HepG2 (cell line): ENCODE results near the gene SLC38A2. TPM values are rescaled to one million over a fixed set of nuclear protein-coding genes. Genes with fewer than 3 reads are reported as not detected.

ENCODE experiments used
- CREM ChIP-seq, 2 experiments: sonication (generic) in 1 of 2; formaldehyde crosslinking in 1 of 2; IDR thresholded peaks; 2 replicates each; pipeline versions ENCODE4 v1.4.0 to v1.6.1; 2016 to 2020; ENCODE audit warnings: antibody characterized with exemption in 1 of 2, mild to moderate bottlenecking in 1 of 2, missing genetic modification reagents in 1 of 2
- HNRNPL ChIP-seq: fragments of 200-400 bp; formaldehyde crosslinking; IDR thresholded peaks from 2 replicates; pipeline ENCODE4 v1.6.1; 2017; ENCODE audit warnings: mild to moderate bottlenecking, low read depth, low read length
- HOXD1 ChIP-seq: sonication (generic); formaldehyde crosslinking; IDR thresholded peaks from 2 replicates; pipeline ENCODE4 v1.5.0; 2020; ENCODE audit warnings: missing genetic modification reagents
- KLF12 ChIP-seq: sonication (generic); formaldehyde crosslinking; IDR thresholded peaks from 2 replicates; pipeline ENCODE4 v1.4.0; 2020; ENCODE audit warnings: missing genetic modification reagents, borderline replicate concordance
- REXO4 ChIP-seq: sonication (generic); formaldehyde crosslinking; IDR thresholded peaks from 2 replicates; pipeline ENCODE4 v1.8.0; 2022; ENCODE audit warnings: missing genetic modification reagents, mild to moderate bottlenecking, borderline replicate concordance
- STAT5B ChIP-seq: sonication (generic); formaldehyde crosslinking; IDR thresholded peaks from 2 replicates; pipeline ENCODE4 v1.4.0; 2020; ENCODE audit warnings: missing genetic modification reagents
- YY1 ChIP-seq: IDR thresholded peaks from 2 replicates; pipeline ENCODE4 v1.6.1; 2011; ENCODE audit warnings: low read length, low read depth, moderate library complexity, mild to moderate bottlenecking; ENCODE audit not compliant: insufficient read depth, insufficient replicate concordance
- ZNF205 ChIP-seq: IDR thresholded peaks from 2 replicates; pipeline ENCODE4 v1.6.1; 2018; ENCODE audit warnings: missing biosample characterization, missing genetic modification reagents
- ZNF546 ChIP-seq: sonication (generic); formaldehyde crosslinking; conservative IDR thresholded peaks from 2 replicates; pipeline ENCODE4 v1.8.1; 2023; ENCODE audit warnings: mild to moderate bottlenecking, missing genetic modification reagents
- polyA plus RNA-seq, 8 experiments: library from polyadenylated mRNA; depleted of rRNA in 3 of 8; stranded (reverse) in 7 of 8; unstranded in 1 of 8; fragments of >200 nt; fragmentation: Illumina TruSeq in 4 of 8; extraction: Trizol in 4 of 8; gene quantifications; 2 replicates each; pipeline versions ENCODE4 v1.2.1 to v1.2.3, GENCODE V29; 2011 to 2016; ENCODE audit warnings: low read depth in 4 of 8, missing spikeins in 1 of 8, mixed read lengths in 1 of 8; ENCODE audit not compliant: insufficient read depth in 1 of 8
- total RNA-seq, 5 experiments: library from RNA; depleted of rRNA; stranded (reverse); fragments of >200 nt; fragmentation: Illumina TruSeq; extraction: Trizol; gene quantifications; 2 replicates each; pipeline ENCODE4 v1.2.3, GENCODE V29; 2016; ENCODE audit warnings: low read depth in 1 of 5
- TF ChIP-seq, protein P1 (sequence below): sonication (generic); formaldehyde crosslinking; IDR thresholded peaks from 2 replicates; pipeline ENCODE4 v1.5.0; 2020; ENCODE audit warnings: mild to moderate bottlenecking, missing genetic modification reagents, borderline replicate concordance
- TF ChIP-seq, protein P2 (sequence below): fragments of 450-650 bp; IDR thresholded peaks from 2 replicates; pipeline ENCODE4 v1.6.1; 2017; ENCODE audit warnings: mild to moderate bottlenecking
- TF ChIP-seq, protein P3 (sequence below): IDR thresholded peaks from 2 replicates; pipeline ENCODE4 v1.6.1; 2016; ENCODE audit warnings: low read depth, control low read depth
- TF ChIP-seq, protein P4 (sequence below): sonication (generic); formaldehyde crosslinking; IDR thresholded peaks from 2 replicates; pipeline ENCODE4 v1.4.0; 2020; ENCODE audit warnings: mild to moderate bottlenecking, missing genetic modification reagents
- TF ChIP-seq, protein P5 (sequence below): sonication (generic); formaldehyde crosslinking; IDR thresholded peaks from 2 replicates; pipeline ENCODE4 v1.5.1; 2020; ENCODE audit warnings: missing genetic modification reagents, mild to moderate bottlenecking, borderline replicate concordance

SLC38A2 gene
- total and polyA plus RNA-seq, 2 of the 13 experiments (the other 11 are each of a cell fraction or from before 2014, with no cell fraction given), result 368 to 880 TPM

DNA sequence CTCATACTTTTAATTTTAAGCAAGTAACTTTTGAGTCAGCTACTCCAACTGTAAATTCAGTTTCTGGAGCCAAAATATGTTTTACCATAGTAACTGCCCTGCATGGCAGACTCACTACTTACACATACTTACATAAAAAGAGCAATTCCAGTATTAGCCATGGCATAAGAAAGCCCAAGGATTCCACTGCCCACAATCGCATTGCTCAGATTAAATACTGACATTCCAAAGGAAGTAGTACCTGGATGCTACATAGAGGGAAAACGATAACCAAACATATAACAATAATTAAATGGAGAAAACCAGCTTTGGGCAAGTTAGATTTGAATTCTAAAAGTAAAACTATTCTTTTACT is 2.2 kb downstream of the SLC38A2 start (continued):
- TF ChIP-seq, protein P1, sequence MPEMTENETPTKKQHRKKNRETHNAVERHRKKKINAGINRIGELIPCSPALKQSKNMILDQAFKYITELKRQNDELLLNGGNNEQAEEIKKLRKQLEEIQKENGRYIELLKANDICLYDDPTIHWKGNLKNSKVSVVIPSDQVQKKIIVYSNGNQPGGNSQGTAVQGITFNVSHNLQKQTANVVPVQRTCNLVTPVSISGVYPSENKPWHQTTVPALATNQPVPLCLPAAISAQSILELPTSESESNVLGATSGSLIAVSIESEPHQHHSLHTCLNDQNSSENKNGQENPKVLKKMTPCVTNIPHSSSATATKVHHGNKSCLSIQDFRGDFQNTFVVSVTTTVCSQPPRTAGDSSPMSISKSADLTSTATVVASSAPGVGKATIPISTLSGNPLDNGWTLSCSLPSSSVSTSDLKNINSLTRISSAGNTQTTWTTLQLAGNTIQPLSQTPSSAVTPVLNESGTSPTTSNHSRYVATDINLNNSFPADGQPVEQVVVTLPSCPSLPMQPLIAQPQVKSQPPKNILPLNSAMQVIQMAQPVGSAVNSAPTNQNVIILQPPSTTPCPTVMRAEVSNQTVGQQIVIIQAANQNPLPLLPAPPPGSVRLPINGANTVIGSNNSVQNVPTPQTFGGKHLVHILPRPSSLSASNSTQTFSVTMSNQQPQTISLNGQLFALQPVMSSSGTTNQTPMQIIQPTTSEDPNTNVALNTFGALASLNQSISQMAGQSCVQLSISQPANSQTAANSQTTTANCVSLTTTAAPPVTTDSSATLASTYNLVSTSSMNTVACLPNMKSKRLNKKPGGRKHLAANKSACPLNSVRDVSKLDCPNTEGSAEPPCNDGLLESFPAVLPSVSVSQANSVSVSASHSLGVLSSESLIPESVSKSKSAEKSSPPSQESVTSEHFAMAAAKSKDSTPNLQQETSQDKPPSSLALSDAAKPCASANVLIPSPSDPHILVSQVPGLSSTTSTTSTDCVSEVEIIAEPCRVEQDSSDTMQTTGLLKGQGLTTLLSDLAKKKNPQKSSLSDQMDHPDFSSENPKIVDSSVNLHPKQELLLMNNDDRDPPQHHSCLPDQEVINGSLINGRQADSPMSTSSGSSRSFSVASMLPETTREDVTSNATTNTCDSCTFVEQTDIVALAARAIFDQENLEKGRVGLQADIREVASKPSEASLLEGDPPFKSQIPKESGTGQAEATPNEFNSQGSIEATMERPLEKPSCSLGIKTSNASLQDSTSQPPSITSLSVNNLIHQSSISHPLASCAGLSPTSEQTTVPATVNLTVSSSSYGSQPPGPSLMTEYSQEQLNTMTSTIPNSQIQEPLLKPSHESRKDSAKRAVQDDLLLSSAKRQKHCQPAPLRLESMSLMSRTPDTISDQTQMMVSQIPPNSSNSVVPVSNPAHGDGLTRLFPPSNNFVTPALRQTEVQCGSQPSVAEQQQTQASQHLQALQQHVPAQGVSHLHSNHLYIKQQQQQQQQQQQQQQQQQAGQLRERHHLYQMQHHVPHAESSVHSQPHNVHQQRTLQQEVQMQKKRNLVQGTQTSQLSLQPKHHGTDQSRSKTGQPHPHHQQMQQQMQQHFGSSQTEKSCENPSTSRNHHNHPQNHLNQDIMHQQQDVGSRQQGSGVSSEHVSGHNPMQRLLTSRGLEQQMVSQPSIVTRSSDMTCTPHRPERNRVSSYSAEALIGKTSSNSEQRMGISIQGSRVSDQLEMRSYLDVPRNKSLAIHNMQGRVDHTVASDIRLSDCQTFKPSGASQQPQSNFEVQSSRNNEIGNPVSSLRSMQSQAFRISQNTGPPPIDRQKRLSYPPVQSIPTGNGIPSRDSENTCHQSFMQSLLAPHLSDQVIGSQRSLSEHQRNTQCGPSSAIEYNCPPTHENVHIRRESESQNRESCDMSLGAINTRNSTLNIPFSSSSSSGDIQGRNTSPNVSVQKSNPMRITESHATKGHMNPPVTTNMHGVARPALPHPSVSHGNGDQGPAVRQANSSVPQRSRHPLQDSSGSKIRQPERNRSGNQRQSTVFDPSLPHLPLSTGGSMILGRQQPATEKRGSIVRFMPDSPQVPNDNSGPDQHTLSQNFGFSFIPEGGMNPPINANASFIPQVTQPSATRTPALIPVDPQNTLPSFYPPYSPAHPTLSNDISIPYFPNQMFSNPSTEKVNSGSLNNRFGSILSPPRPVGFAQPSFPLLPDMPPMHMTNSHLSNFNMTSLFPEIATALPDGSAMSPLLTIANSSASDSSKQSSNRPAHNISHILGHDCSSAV (CRISPR knock-in tag), result no peak
- TF ChIP-seq REXO4 (CRISPR knock-in tag), result no peak
- no peak for TF ChIP-seq HOXD1 (CRISPR knock-in tag)
- TF ChIP-seq, protein P2, sequence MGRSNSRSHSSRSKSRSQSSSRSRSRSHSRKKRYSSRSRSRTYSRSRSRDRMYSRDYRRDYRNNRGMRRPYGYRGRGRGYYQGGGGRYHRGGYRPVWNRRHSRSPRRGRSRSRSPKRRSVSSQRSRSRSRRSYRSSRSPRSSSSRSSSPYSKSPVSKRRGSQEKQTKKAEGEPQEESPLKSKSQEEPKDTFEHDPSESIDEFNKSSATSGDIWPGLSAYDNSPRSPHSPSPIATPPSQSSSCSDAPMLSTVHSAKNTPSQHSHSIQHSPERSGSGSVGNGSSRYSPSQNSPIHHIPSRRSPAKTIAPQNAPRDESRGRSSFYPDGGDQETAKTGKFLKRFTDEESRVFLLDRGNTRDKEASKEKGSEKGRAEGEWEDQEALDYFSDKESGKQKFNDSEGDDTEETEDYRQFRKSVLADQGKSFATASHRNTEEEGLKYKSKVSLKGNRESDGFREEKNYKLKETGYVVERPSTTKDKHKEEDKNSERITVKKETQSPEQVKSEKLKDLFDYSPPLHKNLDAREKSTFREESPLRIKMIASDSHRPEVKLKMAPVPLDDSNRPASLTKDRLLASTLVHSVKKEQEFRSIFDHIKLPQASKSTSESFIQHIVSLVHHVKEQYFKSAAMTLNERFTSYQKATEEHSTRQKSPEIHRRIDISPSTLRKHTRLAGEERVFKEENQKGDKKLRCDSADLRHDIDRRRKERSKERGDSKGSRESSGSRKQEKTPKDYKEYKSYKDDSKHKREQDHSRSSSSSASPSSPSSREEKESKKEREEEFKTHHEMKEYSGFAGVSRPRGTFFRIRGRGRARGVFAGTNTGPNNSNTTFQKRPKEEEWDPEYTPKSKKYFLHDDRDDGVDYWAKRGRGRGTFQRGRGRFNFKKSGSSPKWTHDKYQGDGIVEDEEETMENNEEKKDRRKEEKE, result no peak
- TF ChIP-seq, protein P3, sequence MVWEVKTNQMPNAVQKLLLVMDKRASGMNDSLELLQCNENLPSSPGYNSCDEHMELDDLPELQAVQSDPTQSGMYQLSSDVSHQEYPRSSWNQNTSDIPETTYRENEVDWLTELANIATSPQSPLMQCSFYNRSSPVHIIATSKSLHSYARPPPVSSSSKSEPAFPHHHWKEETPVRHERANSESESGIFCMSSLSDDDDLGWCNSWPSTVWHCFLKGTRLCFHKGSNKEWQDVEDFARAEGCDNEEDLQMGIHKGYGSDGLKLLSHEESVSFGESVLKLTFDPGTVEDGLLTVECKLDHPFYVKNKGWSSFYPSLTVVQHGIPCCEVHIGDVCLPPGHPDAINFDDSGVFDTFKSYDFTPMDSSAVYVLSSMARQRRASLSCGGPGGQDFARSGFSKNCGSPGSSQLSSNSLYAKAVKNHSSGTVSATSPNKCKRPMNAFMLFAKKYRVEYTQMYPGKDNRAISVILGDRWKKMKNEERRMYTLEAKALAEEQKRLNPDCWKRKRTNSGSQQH (CRISPR knock-in tag), result no peak
- no peak for TF ChIP-seq ZNF205 (CRISPR knock-in tag)
- 0 out of 2 replicates have a peak, but pooled peaks have one; percentile 17 for TF ChIP-seq KLF12 (CRISPR knock-in tag)
- no peak for TF ChIP-seq YY1
- no peak for TF ChIP-seq ZNF546 (CRISPR knock-in tag)
- peak; percentile 19; the same call in 1 of the 2 replicates for TF ChIP-seq HNRNPL
- TF ChIP-seq, protein P4, sequence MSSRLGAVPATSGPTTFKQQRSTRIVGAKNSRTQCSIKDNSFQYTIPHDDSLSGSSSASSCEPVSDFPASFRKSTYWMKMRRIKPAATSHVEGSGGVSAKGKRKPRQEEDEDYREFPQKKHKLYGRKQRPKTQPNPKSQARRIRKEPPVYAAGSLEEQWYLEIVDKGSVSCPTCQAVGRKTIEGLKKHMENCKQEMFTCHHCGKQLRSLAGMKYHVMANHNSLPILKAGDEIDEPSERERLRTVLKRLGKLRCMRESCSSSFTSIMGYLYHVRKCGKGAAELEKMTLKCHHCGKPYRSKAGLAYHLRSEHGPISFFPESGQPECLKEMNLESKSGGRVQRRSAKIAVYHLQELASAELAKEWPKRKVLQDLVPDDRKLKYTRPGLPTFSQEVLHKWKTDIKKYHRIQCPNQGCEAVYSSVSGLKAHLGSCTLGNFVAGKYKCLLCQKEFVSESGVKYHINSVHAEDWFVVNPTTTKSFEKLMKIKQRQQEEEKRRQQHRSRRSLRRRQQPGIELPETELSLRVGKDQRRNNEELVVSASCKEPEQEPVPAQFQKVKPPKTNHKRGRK (CRISPR knock-in tag), result no peak
- TF ChIP-seq, protein P5, sequence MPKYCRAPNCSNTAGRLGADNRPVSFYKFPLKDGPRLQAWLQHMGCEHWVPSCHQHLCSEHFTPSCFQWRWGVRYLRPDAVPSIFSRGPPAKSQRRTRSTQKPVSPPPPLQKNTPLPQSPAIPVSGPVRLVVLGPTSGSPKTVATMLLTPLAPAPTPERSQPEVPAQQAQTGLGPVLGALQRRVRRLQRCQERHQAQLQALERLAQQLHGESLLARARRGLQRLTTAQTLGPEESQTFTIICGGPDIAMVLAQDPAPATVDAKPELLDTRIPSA (CRISPR knock-in tag), result no peak
- no peak for TF ChIP-seq STAT5B (CRISPR knock-in tag)
- no peak for TF ChIP-seq CREM (IDR thresholded peaks at IDR 0.05)
- no peak for TF ChIP-seq CREM (CRISPR knock-in tag; IDR thresholded peaks at IDR 0.05)
